K562 (cell line): ENCODE data around the gene AP1B1. TPM values are rescaled to one million over a fixed set of nuclear protein-coding genes. Genes with fewer than 3 reads are reported as not detected.
A peak's percentile ranks its signal among the peaks of the same experiment; 100 is the strongest.

Experiments
- ATAC-seq: fragments of 200-7000 bp; cut with Tn5 transposase; 3 replicates; pipeline ENCODE4 v1.9.1; 2020; ENCODE audit warnings: moderate library complexity
- BruUV-seq: library from RNA; stranded (reverse); fragments of 400-500 nt; replicated peaks from 2 replicates; lab custom pipeline; 2021; lab: Mats Ljungman, UMichigan
- CTCF ChIA-PET: fragments of 300-600 bp; formaldehyde crosslinking; extraction: SDS; loops from one replicate; lab custom pipeline; 2021; ENCODE audit warnings: low intra/inter-chr PET ratio; lab: Yijun Ruan, JAX
- POLR2A ChIA-PET: fragments of 300-600, 350-650 bp; sonication (Branson Sonifier 250); formaldehyde crosslinking; extraction: SDS; loops from one replicate; lab custom pipeline; 2021; ENCODE audit warnings: antibody characterized with exemption, inconsistent platforms; lab: Yijun Ruan, JAX
- DNase-seq, 4 experiments: peaks; one replicate each; pipeline versions ENCODE4 v3.0.0 to v3.0.0-alpha.2; 2011 to 2018; ENCODE audit warnings: low spot score in 3 of 4, mixed read lengths in 3 of 4; ENCODE audit errors: extremely low read depth in 1 of 4
- FAIRE-seq: peaks from 2 replicates; lab custom pipeline; 2011; peaks lifted over from hg19 to GRCh38; lab: Jason Lieb, UNC
- H2AFZ ChIP-seq: 2 replicates; pipeline ENCODE4 v1.6.0; 2011; ENCODE audit warnings: low read depth, low read length, control low read depth, inconsistent platforms
- H3K27ac ChIP-seq: fragments of 200-600 bp; 3 replicates; pipeline ENCODE4 v1.8.0; 2011; ENCODE audit warnings: low read depth, mild to moderate bottlenecking, control low read depth, inconsistent platforms, low read length, moderate library complexity, mixed read lengths; ENCODE audit errors: extremely low read depth
- H3K27me3 ChIP-seq, 2 experiments: fragments of 300-600 bp in 1 of 2; 2 replicates in 1 of 2; 3 replicates in 1 of 2; pipeline versions ENCODE4 v1.6.0 to v1.8.0; 2011; ENCODE audit warnings: inconsistent platforms in 2 of 2, low read length in 2 of 2, mild to moderate bottlenecking in 1 of 2, mixed read lengths in 1 of 2, moderate library complexity in 1 of 2; ENCODE audit not compliant: control insufficient read depth in 2 of 2, insufficient read depth in 2 of 2
- H3K36me3 ChIP-seq: fragments of 300-600 bp; 3 replicates; pipeline ENCODE4 v1.8.0; 2011; ENCODE audit warnings: mild to moderate bottlenecking, low read length, inconsistent platforms; ENCODE audit not compliant: control insufficient read depth, insufficient read depth
- H3K4me1 ChIP-seq, 2 experiments: fragments of 200-600 bp in 1 of 2; replicated peaks in 1 of 2; 2 replicates in 1 of 2; 3 replicates in 1 of 2; pipeline versions ENCODE4 v1.5.1 to v1.8.0; 2011; ENCODE audit warnings: inconsistent platforms in 2 of 2, low read length in 2 of 2, mild to moderate bottlenecking in 1 of 2, mixed read lengths in 1 of 2, moderate library complexity in 1 of 2; ENCODE audit not compliant: control insufficient read depth in 2 of 2, insufficient read depth in 2 of 2
- H3K4me2 ChIP-seq: 2 replicates; pipeline ENCODE4 v1.6.1; 2011; ENCODE audit warnings: low read length, control low read depth, inconsistent platforms, mixed read lengths; ENCODE audit not compliant: insufficient read depth
- H3K4me3 ChIP-seq: fragments of 200-600 bp; sonication (generic), shearing (Covaris generic); 2 replicates; pipeline ENCODE4 v1.5.1; 2016; ENCODE audit warnings: control low read depth, inconsistent platforms
- H3K79me2 ChIP-seq: fragments of 200-600 bp; 3 replicates; pipeline ENCODE4 v1.8.0; 2011; ENCODE audit warnings: low read length, inconsistent platforms; ENCODE audit not compliant: control insufficient read depth, insufficient read depth
- H3K9ac ChIP-seq, 2 experiments: 2 replicates each; pipeline versions ENCODE4 v1.6.0 to v1.6.1; 2011; ENCODE audit warnings: low read depth in 2 of 2, low read length in 2 of 2, control low read depth in 1 of 2, inconsistent platforms in 1 of 2, mild to moderate bottlenecking in 1 of 2, mixed read lengths in 1 of 2; ENCODE audit not compliant: insufficient read depth in 1 of 2
- H3K9me1 ChIP-seq: one replicate; pipeline ENCODE4 v1.6.0; 2011; ENCODE audit warnings: inconsistent platforms, mild to moderate bottlenecking, low read length, moderate library complexity; ENCODE audit not compliant: control insufficient read depth, insufficient read depth
- H3K9me3 ChIP-seq: replicated peaks from 2 replicates; pipeline ENCODE4 v1.5.1; 2011; ENCODE audit warnings: low read depth, low read length, inconsistent platforms; ENCODE audit not compliant: control insufficient read depth, insufficient read depth
- H4K20me1 ChIP-seq: replicated peaks from 2 replicates; pipeline ENCODE4 v1.6.1; 2011; ENCODE audit warnings: low read length, inconsistent platforms, mixed read lengths; ENCODE audit not compliant: control insufficient read depth, insufficient read depth
- CHCHD3 ChIP-seq: fragments of 250-450 bp; sonication (Bioruptor Pico); IDR thresholded peaks from 2 replicates; pipeline ENCODE4 v2.1.2; 2022; ENCODE audit warnings: mild to moderate bottlenecking
- DPF2 ChIP-seq: fragments of 450-650 bp; IDR thresholded peaks from 2 replicates; pipeline ENCODE4 v1.6.1; 2016
- JUND ChIP-seq, 2 experiments: IDR thresholded peaks; 2 replicates in 1 of 2; 3 replicates in 1 of 2; pipeline ENCODE4 v1.6.1; 2011; ENCODE audit warnings: borderline replicate concordance in 2 of 2, low read depth in 2 of 2, low read length in 2 of 2, improper control_type of control experiment in 1 of 2, missing biosample characterization in 1 of 2, missing genetic modification characterization in 1 of 2, missing genetic modification reagents in 1 of 2
- RBM25 ChIP-seq: fragments of 200-400 bp; formaldehyde crosslinking; IDR thresholded peaks from 2 replicates; pipeline ENCODE4 v1.6.1; 2018; ENCODE audit warnings: low read length, low read depth, moderate library complexity; ENCODE audit not compliant: severe bottlenecking
- WGBS: fragments of 100-300 bp; shearing (Covaris generic); methylation state at CpG from one replicate; pipeline ENCODE4 v1.1.6; 2016; ENCODE audit warnings: low coverage, mixed read lengths; ENCODE audit not compliant: insufficient coverage; ENCODE audit errors: missing lambda C conversion rate; 5-methylcytosine and 5-hydroxymethylcytosine counted together
- in situ Hi-C: fragments of 300-500 bp; cut with MboI; formaldehyde crosslinking; loops from 4 replicates; pipeline ENCODE4 v1.15.0; 2018; ENCODE audit warnings: inconsistent platforms, mixed read lengths
- intact Hi-C: fragments of 100-400 bp; cut with micrococcal nuclease; formaldehyde crosslinking; loops from 2 replicates; pipeline ENCODE4 v1.14.2; 2022
- polyA plus RNA-seq, 8 experiments: library from polyadenylated mRNA; depleted of rRNA in 4 of 8; stranded (reverse) in 5 of 8; unstranded in 3 of 8; fragments of >200 nt; fragmentation: Nextera tagmentation in 2 of 8; fragmentation: Illumina TruSeq in 1 of 8; extraction: Ambion mirVana in 2 of 8; extraction: Trizol in 1 of 8; gene quantifications; 2 replicates each; pipeline versions ENCODE4 v1.2.1 to v1.2.3, GENCODE V29; 2011 to 2014; ENCODE audit warnings: inconsistent platforms in 1 of 8, missing spikeins in 1 of 8
- total RNA-seq, 7 experiments: library from RNA; depleted of rRNA in 6 of 7; stranded (reverse); fragments of >200 nt in 6 of 7; fragmentation: Illumina TruSeq in 2 of 7; extraction: Trizol in 2 of 7; gene quantifications; 2 replicates each; pipeline versions ENCODE4 v1.2.1 to v1.2.3, GENCODE V29; 2011 to 2021; ENCODE audit warnings: low replicate concordance in 1 of 7
- TF ChIP-seq, protein P1 (sequence below): sonication (generic); formaldehyde crosslinking; IDR thresholded peaks from 2 replicates; pipeline ENCODE4 v1.8.1; 2023; ENCODE audit warnings: mild to moderate bottlenecking, missing genetic modification reagents

AP1B1 gene
- total and polyA plus RNA-seq, 9 of the 15 experiments (the other 6 are each of a cell fraction or from before 2014, with no cell fraction given) = 1.2 to 60.9 (median 30.1) TPM

DNA sequence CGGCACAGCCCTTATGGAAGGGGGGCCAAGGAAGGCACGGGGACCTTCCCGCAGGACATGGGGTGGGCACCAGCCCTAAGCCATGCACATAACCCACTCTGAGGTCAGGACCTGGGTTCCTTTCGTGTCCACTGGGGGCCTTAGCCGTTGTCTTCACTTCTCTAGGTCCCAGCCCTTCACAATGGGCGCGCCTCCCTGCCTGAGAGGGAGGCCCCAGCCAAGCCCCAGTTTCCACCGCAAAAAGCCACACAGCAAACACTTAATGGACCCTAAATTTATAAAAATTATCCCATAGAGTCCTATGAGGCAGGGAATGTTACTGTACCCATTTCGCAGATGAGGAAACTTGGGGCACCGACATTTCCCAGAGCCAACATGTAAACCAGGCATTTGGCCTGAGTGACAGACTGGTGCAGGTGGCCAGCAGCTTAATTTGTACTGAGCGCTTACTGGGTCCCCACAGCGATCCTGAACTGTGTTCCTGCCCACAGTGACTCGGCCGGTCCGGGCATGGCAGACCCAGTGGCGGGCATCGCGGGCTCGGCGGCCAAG is 80.7 kb downstream of the AP1B1 start:
- Histone ChIP-seq H3K4me2 (peak overlapping the region; percentile 81), H3K79me2 (peaks cover 18% of the 10 kb centered on the region), H3K4me1 (peaks cover 21 to 93% of the 10 kb centered on the region in 2 experiments), H3K4me3 (peak overlapping the region; percentile 81), H3K9me3 (no peaks in the 10 kb centered on the region), H2AFZ (peak overlapping the region; percentile 98), H3K9me1 (no peaks in the 10 kb centered on the region), H4K20me1 (no peaks in the 10 kb centered on the region), H3K9ac (peak overlapping the region; percentile 77 to 95), H3K27me3 (no peaks in the 10 kb centered on the region), H3K36me3 (peaks cover 9% of the 10 kb centered on the region; the same call in 1 of the 3 replicates), H3K27ac (peak overlapping the region; percentile 94)
- BruUV-seq = TSS peak; percentile 52
- DNase-seq (no peak), ATAC-seq (peak; percentile 1; the same call in 1 of the 3 replicates), FAIRE-seq (peak; percentile 77)
- TF ChIP-seq JUND (IDR thresholded peaks at IDR 0.05; ENCODE audit: borderline replicate concordance, low read depth, low read length) (no peak), JUND (tag; IDR thresholded peaks at IDR 0.05; ENCODE audit: borderline replicate concordance, low read depth, low read length) (no peak), RBM25 (peak; percentile 50), CHCHD3 (CRISPR knock-in tag) (no peak), DPF2 (no peak)
- TF ChIP-seq, protein P1, sequence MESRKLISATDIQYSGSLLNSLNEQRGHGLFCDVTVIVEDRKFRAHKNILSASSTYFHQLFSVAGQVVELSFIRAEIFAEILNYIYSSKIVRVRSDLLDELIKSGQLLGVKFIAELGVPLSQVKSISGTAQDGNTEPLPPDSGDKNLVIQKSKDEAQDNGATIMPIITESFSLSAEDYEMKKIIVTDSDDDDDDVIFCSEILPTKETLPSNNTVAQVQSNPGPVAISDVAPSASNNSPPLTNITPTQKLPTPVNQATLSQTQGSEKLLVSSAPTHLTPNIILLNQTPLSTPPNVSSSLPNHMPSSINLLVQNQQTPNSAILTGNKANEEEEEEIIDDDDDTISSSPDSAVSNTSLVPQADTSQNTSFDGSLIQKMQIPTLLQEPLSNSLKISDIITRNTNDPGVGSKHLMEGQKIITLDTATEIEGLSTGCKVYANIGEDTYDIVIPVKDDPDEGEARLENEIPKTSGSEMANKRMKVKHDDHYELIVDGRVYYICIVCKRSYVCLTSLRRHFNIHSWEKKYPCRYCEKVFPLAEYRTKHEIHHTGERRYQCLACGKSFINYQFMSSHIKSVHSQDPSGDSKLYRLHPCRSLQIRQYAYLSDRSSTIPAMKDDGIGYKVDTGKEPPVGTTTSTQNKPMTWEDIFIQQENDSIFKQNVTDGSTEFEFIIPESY = peak; percentile 48; the same call in 1 of the 2 replicates
- in situ Hi-C loops (no loop called here), intact Hi-C loops (no loop called here)
- WGBS = 58% methylated on average over 14 of the region's 20 CpGs
- ChIA-PET POLR2A (interaction anchor here (0.7 kb wide), 1 partner anchor 28 kb away, joined by 3 read pairs; no protein-coding TSS in a partner anchor), CTCF (no interaction called here)
